Measurements from ENCODE around the gene NDUFS5. TPM values are rescaled to one million over a fixed set of nuclear protein-coding genes. Genes with fewer than 3 reads are reported as not detected.

The NDUFS5 gene
- total RNA-seq, 8 experiments from 2014 or later: 363 to 848 (median 611) TPM

- in situ Hi-C loops (cut with MboI; ENCODE audit: low pct_unique_long_range_greater_than_20kb in 2 of 9, low sequenced_read_pairs in 9 of 9, unreplicated experiment in 9 of 9): loop anchor here in 1 of 9 experiments (25.0 kb wide), 2 partner anchors 306 to 456 kb away; no protein-coding TSS in a partner anchor
- 0 to 7% (median 5%) methylated on average over 3 to 25 of the region's 105 CpGs; no CpG with 5 or more reads in 7 of the 10 experiments for WGBS, 10 experiments
- peak overlapping the region; percentile 63 to 92 (median 74) for H3K4me3 ChIP-seq
- peaks cover 20 to 28% of the 10 kb centered on the region in 2 donors for H3K4me1 ChIP-seq (replicated peaks in 1 of 2)
- peak overlapping the region; percentile 89 to 92 for H3K27ac ChIP-seq
- peak; percentile 62 to 85 (median 73) for ATAC-seq (replicated peaks in 6 of 8)
Observed at GRCh38 chr1:39081271-39082009, 55.3 kb downstream of the NDUFS5 start.

DNA sequence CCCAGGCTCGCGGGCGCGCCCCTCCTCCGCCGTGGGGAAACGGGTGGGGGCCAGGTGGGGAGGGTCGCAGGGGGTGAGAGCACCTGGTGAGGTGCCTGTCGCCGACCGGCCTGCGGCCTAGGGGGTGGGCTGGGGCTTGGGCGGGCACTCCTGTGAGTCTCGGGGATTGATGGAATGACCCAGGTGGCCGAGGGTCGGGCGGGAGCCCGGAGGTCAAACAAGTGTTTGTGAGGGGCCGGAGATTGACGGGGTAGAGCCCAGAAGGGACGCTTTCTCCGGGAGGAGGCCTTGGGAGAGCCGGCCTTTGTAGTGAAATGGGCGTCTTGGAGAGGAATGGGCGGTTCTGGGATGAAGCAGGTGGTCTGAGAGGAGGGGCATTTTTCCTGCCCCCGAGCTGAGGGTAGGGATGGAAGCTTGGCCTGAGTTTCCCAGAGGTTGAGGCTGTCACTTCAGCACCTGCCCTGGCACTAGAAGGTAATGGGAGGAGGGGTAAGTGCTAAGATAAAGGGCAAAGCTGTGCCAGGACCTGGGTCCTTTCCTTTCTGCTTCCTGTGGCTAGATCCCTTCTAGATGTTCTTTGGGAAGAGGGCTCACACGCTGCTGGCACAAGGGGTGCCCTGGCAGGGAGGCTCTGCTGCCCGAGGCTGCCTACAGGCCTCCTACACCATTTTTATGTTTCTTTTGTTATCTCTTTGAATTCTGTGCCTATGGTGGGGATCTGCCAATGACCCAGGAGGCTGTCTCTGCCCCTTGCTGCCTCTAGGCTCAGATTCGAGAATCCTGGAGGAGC, 56.1 kb downstream of the NDUFS5 start:
- peak in 1 of 8 experiments; percentile 5 for ATAC-seq (replicated peaks in 6 of 8)
- 0 to 100% (median 14%) methylated on average over 1 to 11 of the region's 29 CpGs; no CpG with 5 or more reads in 3 of the 10 experiments for WGBS, 10 experiments
- in situ Hi-C loops (cut with MboI; ENCODE audit: low pct_unique_long_range_greater_than_20kb in 2 of 9, low sequenced_read_pairs in 9 of 9, unreplicated experiment in 9 of 9): loop anchor here in 1 of 9 experiments (25.0 kb wide), 2 partner anchors 305 to 455 kb away; no protein-coding TSS in a partner anchor
- Histone ChIP-seq H3K4me1 (replicated peaks in 1 of 2) (peaks cover 28 to 36% of the 10 kb centered on the region in 2 donors), H3K27ac (peak overlapping the region; percentile 89 to 92), H3K4me3 (peak overlapping the region; percentile 63 to 92 (median 74))

DNA sequence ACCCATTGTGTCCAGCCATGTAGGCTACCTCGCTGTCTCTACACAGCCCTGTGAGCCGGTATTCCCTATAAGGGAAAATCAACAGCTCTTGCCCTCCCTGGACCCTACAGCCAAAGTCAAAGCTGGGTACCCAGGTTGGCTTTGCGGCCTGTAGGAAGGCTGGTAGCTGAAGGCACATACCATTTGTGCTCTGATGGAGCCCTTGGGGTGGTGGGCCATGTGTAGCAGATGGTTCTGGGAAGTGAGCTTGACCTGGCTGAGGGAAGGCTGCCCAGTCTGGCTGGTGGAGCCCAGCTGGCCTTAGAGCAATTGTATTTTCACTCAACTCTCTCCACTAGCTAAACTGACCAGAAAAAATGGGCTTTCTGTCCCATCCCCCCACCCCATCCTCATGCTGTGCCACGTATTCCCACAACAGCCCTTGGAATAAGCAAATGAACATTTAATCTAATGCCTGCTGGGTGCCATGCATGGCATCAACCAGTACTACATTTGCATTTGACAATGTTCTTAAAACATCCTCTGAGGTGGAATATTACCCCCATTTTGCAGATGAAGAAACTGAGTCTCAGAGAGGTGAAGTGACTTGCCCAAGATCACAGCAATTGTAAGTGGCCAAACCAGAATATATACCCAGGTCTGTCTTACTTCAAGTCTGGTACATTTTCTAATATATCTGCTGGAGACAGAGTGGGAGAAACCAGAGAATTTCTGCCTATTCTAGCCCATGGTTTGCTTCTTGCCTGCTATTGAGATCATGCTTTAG, 56.8 kb downstream of the NDUFS5 start:
- Histone ChIP-seq H3K4me3 (peak overlapping the region; percentile 63 to 92 (median 74)), H3K27ac (peak overlapping the region; percentile 89 to 92), H3K4me1 (replicated peaks in 1 of 2) (peaks cover 29 to 39% of the 10 kb centered on the region in 2 donors)
- in situ Hi-C loops (cut with MboI; ENCODE audit: low pct_unique_long_range_greater_than_20kb in 2 of 9, low sequenced_read_pairs in 9 of 9, unreplicated experiment in 9 of 9): loop anchor here in 1 of 9 experiments (25.0 kb wide), 2 partner anchors 304 to 454 kb away; no protein-coding TSS in a partner anchor
- 52 to 100% (median 70%) methylated on average over 1 to 4 of the region's 4 CpGs; no CpG with 5 or more reads in 3 of the 10 experiments for WGBS, 10 experiments
- no peak for ATAC-seq (replicated peaks in 6 of 8)

- no peak for ATAC-seq (replicated peaks in 6 of 8)
- H3K4me1 ChIP-seq (replicated peaks in 1 of 2): peaks cover 29 to 39% of the 10 kb centered on the region in 2 donors
- H3K4me3 ChIP-seq: no peak overlapping the region
- in situ Hi-C loops (cut with MboI; ENCODE audit: low pct_unique_long_range_greater_than_20kb in 2 of 9, low sequenced_read_pairs in 9 of 9, unreplicated experiment in 9 of 9): loop anchor here in 1 of 9 experiments (25.0 kb wide), 2 partner anchors 303 to 453 kb away; no protein-coding TSS in a partner anchor
- WGBS, 10 experiments: 40 to 97% (median 91%) methylated on average over 1 to 17 of the region's 17 CpGs; no CpG with 5 or more reads in 3 of the 10 experiments
- H3K27ac ChIP-seq: no peak overlapping the region
Observed at GRCh38 chr1:39084191-39084590, 58.0 kb downstream of the NDUFS5 start.

Other genes with a start within 250 kb of the NDUFS5 start
- 10 to 100 TPM; 13.3 to 30.3 (median 21.3) TPM for gene RRAGC, start 166.6 kb upstream of the NDUFS5 start, total RNA-seq
- 10 to 100 TPM in 4 of 8 experiments, 1 to 10 TPM in 4; 6.9 to 21.0 (median 11.4) TPM for gene MYCBP, start 153.0 kb upstream of the NDUFS5 start, total RNA-seq
- under 1 TPM; 0.16 to 1.00 (median 0.37) TPM for gene GJA9, start 144.8 kb upstream of the NDUFS5 start, total RNA-seq
- gene RHBDL2, start 84.5 kb upstream of the NDUFS5 start, total RNA-seq: under 1 TPM; 0.05 to 0.85 (median 0.58) TPM
- 100 to 1,000 TPM in 1 of 8 experiments, 10 to 100 TPM in 7; 45.2 to 121 (median 64.5) TPM for gene AKIRIN1, start 35.1 kb upstream of the NDUFS5 start, total RNA-seq
- gene MACF1, start 178.3 kb downstream of the NDUFS5 start, total RNA-seq: 100 to 1,000 TPM in 7 of 8 experiments, 10 to 100 TPM in 1; 89.2 to 249 (median 180) TPM

All from motor neuron (in vitro differentiated cells).